ENCODE data around the gene RTN1.
A peak's percentile ranks its signal among the peaks of the same experiment; 100 is the strongest.

The RTN1 gene

DNA sequence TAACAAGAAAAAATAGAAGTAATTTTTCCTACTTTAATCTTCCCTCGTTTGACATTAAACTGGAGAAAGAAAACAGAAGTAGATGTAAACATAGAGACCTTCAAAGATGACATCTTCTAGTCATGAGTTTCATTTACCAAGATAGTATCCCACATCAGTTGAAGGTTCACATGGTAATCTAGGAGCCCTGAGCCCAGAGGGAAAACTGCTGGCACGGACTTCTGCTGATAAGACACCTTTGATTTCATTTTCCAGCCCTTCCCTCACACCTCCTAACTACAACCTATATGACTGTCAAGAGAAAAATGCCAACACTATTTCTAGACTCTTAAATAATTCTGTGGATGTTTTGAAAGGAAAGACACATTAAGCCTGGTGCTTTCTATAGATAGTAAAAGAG, 247.9 kb downstream of the RTN1 start:
- DNase-seq = no peak

DNA sequence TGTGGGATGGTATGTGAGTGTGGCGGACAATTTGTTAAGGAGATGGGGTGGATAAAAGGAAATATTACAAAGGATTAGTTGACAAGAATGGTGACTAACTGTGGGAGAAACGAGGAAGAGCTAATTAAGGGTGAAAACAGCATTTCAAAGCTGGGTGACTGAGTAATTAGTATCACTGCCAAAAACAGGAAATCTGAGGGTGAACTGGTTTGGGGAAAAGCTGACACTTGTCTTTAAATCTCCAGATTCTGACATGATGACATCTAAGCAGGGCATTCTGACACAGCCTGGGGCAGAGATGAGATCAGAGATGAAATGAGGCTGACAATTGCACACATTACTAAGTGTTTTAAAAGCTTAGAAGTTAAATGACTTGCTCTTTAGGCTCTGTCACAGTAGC, 251.5 kb downstream of the RTN1 start:
- no peak for DNase-seq

- DNase-seq = no peak
Measured at GRCh38 chr14:59601056-59601455, 269.5 kb downstream of the RTN1 start.

- no peak for DNase-seq
Measured at GRCh38 chr14:59600211-59600945, 270.2 kb downstream of the RTN1 start.

- no peak for DNase-seq
Measured at GRCh38 chr14:59595071-59595470, 275.5 kb downstream of the RTN1 start.

GRCh38 chr14:59591641-59592370, 278.8 kb downstream of the RTN1 start:
- DNase-seq = no peak

GRCh38 chr14:59588101-59588500, 282.5 kb downstream of the RTN1 start:
- no peak for DNase-seq

GRCh38 chr14:59585891-59586554, 284.6 kb downstream of the RTN1 start:
- no peak for DNase-seq

- DNase-seq = no peak
Measured at GRCh38 chr14:59583755-59584154, 286.8 kb downstream of the RTN1 start.

- no peak for DNase-seq
Measured at GRCh38 chr14:59582845-59583509, 287.6 kb downstream of the RTN1 start.

DNA sequence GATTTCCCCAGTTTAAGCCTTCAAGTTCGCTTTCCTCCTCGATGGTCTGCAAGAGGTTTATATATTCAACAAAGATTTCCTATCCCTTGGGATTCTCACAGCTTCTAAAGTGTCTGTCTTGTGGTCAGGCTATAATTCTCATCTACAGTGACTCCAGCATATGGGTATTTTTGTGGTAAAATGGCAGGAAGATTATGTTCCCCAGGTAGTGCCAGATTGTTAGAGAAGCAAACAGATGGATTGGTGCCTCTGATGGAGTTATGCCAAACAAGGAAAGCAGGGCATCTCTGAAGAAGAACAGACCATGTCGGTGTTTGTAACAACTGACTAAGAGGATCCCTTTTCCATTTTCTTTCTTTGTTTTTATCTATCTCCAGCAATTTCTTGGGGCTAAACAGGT, 288.4 kb downstream of the RTN1 start:
- no peak for DNase-seq

DNA sequence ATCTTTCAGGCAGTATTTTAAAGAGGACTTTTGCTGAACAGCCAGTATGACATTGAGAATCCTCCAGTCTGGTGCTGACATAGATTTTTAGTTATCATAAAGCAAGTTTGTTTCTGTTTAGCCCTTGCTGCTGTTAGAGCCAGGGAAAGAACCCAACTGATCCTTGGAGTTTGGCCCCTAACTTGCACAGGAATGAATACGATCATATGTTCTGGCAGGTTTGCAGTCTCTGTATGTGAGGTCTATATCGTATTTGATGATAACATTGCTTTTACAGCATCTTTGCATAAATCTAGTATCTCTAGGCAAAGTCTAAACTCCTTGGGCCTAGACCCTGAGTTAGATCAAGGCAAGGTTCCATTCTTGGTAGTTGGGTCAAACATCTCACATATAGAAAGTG, 289.7 kb downstream of the RTN1 start:
- no peak for DNase-seq

DNA sequence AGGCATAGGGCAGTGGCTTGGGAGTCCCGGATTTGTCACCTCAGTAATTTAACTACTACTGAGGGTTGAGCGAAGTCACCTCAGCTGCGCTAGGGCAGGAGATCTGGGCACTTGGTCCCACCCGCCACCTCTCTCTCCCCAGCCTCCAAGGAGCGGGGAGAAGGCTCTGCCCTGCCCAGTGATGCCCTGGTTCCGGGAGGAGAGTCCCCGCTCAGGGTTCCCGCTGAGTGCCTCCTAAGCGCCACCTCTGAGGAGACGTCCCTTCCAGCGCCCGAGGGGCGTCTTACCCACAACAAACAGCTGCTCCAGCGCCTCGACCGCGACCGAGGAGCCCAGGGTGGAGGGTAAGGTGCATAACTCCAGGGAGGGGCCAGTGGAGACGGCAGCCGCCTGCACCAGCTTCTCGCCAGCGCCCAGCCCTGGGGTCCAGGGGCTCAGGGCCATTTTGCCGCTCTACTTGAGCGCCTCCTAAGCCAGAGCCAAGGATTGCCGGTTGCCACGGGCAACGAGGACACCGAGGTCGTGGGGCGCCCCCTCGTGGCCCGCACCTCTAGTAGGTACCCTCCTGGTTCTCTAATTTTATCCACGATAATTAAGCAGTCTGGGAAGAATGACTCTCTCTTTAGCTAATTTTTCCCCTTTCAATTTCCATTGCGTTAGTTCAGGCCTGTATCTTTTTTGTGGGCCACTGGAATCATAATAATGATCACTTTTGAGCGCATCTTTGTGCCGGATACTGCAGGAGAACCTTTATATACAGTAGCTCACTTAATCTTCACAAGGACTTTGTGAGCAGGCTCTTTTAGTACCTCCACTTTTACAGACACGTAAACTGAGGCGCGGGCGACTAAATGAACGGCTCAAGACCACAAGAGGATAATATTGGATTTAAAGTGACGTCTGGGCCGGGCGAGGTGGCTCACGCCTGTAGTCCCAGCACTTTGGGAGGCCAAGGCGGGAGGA, 294.0 kb downstream of the RTN1 start, which contains the start of gene CCDC175:
Gene CCDC175, minus strand, starts transcription at position 481 of the 963 bp plus-strand sequence. Its CDS starts 37 bp downstream, at position 444.
- peak; percentile 57 for DNase-seq

- no peak for DNase-seq
Measured at GRCh38 chr14:59570122-59570521, 300.5 kb downstream of the RTN1 start.

GRCh38 chr14:59566725-59567124, 303.9 kb downstream of the RTN1 start:
- DNase-seq = no peak

GRCh38 chr14:59566296-59566695, 304.3 kb downstream of the RTN1 start:
- no peak for DNase-seq

GRCh38 chr14:59565087-59565486, 305.5 kb downstream of the RTN1 start:
- no peak for DNase-seq

DNA sequence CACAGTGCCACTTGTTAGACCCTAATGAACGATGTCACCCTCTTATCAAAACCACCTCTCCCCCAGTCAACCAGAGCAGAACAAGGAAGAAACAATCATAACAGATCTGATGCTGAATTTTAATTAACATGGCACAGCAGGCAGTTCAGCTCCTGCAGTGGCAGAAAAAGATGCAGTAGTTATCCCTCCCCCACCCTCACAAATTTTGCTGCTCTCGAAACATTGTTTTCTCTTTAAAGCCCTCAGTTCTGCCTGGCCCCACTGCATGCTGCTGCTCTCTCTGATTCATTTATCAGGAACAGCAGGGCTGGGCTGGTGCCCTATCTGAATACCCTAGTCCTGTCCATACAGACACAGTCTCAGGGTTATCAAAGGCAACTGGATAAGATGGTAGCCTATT, 306.2 kb downstream of the RTN1 start:
- DNase-seq = no peak

- no peak for DNase-seq
Measured at GRCh38 chr14:59547310-59547709, 323.3 kb downstream of the RTN1 start.
